NOMO-1 (cell line): ENCODE measurements around the gene RAP2C.

Experiments used
- DNase-seq, 2 experiments: peaks; one replicate each; lab custom pipeline; 2025; ENCODE audit not compliant: unreplicated experiment in 2 of 2; lab: John Stamatoyannopoulos, UW

Gene RAP2C

DNA sequence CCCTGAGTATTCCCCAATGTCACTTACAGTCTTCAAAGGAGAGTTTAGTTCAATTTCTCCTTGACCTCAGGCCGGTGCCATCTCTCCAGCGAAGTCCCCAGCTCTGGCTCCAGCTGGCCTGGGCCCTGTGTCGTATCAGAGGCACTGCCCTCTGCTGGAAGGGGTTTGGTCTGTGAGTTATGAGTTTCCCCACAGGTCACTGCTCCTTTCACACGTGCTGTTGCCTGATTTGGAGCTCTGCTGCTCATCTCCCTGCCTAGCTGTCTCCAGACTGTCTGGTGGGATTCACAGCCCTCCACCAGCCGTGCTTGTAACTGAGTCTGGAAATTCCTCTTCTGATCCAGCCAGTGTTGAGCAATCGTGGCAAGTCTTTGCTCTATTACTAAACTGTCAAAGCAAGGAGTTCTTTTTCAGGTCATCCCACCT, at the start of gene RAP2C:
RAP2C (minus strand) TSS at position 105 of the 426 bp plus-strand sequence. CDS start 2,179 bp downstream, outside the sequence.
- DNase-seq = peak; percentile 22 to 74

DNA sequence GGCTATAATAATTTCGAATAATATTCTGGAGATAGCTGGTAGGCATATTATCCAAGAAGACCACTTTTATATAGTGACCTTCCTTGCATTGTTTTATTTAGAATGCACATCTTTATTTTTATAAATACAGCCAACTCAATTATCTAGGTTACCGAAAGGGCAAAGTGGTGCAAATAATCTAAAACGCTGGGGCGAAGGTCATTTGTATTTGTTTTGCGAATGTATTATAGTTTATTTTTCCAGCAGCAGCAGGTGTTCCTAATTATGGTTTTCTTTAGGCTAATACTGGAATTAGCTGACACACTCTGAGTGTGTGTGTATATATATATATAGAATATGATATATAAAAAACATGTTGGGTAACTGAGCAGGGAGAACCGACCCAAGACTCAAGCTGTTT, 48.1 kb upstream of the RAP2C start:
- no peak for DNase-seq

DNA sequence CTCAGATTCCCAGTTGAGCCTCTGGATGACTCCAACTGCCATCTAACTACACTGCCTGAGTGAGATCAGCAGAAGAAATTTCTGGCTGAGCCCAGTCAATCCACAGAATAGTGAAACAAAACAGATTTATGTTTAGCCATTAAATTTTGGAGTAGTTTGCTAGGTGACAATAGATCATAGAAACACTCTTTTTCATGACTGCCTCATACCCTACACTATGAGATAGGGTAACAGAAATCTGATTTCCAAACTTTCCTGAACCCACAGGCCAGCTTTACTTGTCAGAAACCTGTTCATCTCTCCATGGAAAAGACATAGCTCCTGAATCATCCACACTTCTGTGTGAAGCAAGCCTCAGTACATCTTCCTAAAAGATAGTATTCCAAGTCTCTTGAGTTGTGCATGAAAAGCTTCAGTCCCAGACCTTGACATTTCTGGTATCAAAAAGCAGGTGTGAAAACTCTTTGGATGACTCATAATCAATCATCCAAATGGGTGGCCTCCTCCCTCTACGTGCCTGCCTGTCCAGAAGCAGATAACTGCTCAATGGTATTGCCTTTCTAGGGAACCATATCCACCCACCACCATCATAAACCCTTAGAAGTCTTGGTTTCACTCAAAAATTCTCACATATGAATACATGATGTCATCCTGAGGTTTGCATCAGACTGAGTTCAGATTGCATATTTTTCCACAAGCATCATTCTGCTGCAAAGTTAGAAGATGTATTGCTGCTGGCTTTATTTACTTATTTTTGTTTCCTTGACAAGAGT, 47.5 kb upstream of the RAP2C start:
- DNase-seq = no peak

DNA sequence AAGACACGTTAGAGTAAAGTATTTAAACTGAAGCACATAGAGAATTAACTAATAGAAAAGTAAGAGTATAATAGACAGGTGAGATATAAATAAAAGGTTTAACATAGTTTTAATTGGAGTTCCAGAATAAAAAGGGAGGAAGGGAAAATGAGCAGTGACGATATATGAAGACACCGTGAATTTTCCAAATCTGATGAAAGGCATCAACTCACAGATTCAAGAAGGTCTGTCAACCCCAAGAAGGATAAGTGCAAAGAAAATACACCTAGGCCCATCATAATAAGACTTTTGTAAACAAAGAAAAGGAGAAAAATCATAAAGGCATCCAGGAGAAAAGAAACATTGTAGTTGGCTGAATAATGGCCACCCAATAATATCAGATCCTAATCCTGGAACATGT, 43.9 kb upstream of the RAP2C start:
- no peak for DNase-seq

DNA sequence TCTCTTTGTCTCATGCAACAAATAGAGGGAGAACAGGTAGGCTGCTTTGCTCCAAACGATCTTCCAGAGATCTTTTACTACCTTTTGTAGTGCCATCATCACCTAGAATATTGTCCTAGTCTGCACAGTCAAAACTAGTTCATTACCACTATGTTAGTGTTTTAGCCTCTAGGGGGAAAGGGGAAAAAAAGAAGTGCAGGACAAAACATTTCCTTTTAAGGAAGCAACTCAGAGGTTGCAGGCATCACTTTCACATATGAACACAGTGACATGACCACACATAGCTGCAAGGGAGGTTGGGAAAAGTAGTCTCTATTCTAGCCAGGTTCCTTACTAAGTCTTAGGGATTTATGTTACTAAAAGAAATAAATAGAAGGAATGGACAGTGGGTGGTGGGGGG, 39.3 kb upstream of the RAP2C start:
- no peak for DNase-seq

DNA sequence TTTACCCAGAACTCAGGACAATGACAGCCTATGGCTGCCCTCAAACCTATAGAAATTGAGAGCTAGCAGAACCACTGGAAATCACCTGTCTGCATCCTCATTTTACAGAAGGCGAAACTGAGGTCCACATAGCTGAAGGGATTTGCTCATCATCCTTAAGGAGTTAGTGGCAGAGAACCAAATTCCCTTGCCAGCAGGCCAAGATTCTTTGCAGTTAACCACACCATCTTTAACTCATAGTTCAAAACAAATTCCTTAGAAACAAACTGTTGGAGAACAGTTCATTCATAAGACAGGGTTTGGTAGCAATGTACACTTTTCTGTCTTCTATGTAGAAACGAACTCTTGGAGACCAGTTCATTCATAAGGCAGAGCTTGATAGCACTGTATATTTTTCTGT, 37.9 kb upstream of the RAP2C start:
- no peak for DNase-seq

DNA sequence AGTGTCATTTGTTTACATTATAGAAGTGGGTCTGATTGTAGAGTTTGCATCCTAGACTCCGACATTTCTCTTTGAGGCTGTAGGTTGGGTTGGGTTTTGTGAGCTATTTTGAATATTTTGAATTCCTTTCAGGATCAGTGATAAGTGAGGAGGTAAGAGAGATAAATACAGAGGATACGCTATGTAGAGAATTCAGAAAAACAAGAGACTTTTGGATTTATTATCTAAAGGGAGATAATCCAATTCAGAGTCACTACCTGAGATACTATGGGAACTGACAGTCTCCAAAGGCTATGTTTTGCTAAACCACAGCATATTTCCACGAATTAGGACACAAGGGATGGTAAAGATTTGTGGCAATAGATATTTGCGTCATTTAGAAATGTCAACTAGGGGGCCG, 16.9 kb upstream of the RAP2C start:
- DNase-seq = no peak

DNA sequence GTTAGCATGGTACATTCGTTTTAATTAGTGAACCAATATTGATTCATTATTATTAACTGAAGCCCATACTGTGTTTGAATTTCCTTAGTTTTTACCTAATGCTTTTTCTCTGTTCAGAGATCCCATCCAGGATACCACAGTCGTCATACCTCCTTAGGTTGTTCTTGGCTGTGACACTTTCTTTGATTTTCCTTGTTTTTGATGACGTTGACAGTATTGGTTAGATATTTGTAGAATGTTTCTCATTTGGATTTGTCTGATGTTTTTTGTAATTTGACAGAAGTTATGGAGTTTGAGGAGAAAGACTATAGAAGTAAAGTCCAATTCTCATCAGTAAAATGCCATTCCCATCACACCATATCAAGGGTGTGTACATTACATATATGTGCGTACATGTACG, 16.2 kb upstream of the RAP2C start:
- no peak for DNase-seq

DNA sequence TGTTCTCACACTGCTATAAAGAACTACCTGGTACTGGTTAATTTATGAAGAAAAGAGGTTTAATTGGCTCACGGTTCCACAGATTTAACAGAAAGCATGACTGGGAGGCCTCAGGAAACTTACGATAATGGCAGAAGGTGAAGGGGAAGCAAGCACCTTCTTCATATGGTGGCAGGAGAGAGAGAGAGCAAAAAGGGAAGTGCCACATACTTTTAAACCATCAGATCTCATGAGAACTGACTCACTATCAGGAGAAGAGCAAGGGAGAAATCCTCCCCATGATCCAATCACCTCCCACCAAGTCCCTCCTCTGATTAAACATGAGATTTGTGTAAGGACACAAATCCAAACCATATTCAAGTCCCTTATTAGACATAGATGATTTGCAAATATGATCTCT, 12.3 kb upstream of the RAP2C start:
- DNase-seq = peak in 1 of 2 experiments; percentile 11

DNA sequence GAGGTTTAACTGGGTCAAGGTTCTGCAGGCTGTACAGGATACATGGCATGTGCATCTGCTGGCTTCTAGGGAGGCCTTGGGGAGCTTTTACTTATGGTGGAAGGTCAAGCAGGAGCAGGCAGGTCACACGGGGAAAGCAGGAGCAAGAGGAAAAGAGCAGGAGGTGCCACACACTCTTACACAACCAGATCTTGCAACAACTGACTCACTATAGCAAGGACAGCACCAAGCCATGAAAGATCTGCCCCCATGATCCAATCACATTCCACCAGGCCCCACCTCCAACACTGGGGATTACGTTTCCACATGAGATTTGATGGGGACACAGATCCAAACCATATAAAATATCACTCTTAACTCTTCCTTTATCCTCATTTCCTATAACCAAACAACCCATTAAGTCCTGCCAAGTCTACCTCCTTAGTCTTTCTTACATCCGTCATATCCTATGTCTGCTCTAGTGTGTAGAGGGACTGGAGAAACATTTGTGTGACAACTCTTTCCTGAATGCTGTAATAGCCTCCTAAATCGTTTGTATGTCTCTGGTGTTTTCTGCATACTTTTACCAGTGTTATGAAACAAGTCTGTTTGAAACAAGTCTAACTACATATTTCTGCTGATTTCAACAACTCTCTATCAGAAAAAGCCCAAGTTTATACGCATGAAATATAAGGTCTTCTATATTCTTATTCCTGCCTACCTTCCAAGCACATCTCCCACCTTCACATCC, 8.3 kb upstream of the RAP2C start:
- DNase-seq = no peak

DNA sequence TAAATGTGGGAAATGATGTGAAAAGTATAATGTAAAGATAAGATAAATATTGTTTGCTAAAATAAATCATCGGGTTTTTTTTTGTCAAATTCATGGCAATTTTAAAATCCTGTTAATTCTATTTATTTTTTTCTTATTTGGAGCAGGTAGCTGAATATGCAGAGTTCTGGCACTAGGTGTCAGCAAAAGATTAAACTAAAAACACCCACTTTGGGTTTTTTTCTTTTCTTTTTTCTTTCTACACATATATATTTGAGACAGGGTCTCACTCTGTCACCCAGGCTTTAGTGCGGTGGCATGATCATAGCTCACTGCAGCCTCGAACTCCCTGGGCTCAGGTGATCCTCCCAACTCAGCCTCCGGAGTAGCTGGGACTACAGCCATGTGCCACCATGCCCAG, 6.9 kb upstream of the RAP2C start:
- DNase-seq = no peak

DNA sequence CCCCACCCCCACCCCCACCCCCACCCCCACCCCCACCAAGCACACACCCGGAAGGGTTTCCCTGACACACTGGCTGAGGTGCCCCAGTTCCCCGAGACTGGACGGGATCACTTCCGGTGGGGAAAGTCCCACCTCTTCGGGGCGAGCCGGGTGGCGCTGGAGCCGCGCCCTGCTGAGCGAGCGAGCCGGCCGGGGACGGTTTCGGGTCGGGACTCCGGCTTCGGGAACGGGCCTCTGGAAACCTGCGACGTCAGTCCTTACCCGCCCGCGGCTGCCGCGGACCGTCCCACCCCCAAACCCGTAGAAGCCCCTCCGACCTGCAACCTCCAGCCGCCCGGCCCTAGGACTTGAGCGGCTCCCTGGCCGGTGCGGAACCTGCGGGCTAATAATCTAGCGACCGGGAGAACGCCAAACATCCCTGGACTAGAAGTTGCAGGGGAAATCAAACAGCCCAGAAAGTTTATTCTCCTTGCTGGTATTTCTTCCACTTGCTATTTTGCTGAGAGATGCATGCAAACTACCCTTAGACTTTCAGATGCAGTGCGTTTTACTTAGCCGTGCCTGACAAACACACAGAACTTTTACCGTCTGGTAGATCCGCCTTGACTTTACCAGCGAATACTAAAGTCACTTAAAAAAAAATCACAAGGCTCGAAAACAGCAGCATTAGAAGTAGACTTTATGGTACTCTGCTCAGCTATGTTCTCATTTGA, 991 bp downstream of the RAP2C start:
- peak; percentile 62 to 64 for DNase-seq

DNA sequence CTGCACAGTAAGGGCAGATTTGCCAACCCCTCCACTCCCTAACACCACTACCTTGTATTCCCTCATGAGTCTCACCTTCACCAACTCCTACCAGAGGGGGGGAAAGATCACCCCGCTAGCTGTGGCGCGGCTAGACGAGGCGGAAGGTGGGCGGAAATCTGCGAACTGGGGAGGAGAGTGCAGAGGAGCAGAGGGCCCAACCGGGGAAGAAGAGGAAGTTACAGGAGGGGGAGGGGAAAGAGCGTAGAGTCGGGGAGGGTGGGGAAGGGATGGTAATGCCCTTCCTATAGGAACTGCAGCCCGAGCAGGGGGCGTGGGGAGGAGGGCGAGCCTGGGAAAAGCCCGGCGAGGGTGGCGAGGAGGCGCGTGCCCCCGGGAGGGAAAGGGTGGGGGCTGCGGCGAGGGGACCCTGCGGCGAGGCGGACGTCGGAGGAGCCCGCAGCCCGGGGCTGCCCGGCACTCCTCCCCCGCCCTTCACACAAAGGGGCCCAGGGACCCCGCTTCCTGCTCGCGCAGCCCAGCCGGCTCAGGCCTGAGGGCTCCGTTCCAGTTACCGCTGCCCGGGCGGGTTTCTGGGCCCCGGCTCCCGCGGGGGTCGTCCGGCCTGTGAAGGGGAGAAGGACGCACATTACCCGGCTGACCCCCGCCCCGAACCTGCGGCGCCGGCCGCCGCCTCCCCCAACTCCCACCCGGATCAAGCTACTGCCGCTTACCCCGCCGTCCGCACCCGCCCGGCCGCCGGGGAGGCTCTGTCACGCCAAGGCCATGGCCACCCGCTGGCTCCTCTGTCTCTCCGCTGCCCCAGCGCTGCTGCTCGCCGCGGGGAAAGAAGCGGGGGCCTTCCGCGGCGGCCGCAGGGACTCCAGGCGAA, 1.8 kb downstream of the RAP2C start:
- peak; percentile 73 to 76 for DNase-seq

DNA sequence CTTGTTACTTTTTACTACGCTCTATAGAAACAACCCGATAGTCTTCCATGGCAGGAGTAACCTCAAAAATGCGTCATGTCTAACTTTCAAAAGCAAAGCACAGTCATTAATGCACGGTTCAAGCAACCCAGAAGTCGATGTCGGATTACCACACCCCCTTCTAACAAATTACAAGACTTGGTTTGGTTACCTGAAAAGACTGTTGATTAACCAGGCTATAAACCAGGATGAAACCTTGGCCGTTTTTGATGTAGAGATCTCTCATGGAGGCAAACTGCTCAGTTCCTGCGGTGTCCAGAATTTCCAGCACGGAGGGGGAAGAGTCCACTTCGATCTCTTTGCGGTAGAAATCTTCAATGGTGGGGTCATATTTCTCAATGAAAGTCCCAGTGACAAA, 2.4 kb downstream of the RAP2C start:
- DNase-seq = peak in 1 of 2 experiments; percentile 36

DNA sequence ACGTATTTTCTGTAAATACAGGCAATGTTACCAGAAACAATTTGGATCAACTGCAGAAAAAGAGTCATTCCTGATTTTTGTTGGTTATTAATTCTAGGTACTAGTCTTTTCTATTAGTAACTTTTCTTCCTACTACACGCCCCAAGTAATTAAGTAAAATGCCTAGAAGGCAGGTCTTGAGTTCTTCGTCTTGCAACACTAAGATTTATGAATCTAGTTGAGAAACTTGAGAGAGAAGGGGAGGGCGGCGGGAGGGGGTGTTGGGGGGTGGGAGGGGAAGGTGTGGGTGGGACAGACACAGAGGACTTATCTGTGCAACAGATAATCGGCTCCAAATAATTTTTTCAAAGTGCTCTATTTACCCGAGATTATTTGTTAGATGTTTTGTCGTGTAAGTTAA, 3.0 kb downstream of the RAP2C start:
- DNase-seq = peak; percentile 35 to 48

DNA sequence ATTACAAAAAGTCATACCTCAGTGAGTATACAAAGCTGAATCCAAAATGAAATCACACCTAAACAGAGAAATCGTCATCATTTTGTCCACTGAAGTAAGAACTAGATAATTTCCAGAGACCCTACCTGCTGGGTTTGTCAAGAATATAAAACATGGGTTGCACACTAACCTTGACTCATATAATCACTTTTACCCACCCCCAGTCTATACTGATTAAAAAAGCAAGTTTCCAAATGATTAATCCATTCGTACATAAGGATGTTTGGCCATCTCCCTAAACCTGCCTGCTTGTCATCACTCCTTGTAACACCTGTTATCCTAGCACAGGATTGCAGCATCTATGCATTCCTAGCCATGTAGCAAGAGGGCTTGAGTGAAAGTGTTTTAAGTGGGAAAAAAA, 4.7 kb downstream of the RAP2C start:
- no peak for DNase-seq

DNA sequence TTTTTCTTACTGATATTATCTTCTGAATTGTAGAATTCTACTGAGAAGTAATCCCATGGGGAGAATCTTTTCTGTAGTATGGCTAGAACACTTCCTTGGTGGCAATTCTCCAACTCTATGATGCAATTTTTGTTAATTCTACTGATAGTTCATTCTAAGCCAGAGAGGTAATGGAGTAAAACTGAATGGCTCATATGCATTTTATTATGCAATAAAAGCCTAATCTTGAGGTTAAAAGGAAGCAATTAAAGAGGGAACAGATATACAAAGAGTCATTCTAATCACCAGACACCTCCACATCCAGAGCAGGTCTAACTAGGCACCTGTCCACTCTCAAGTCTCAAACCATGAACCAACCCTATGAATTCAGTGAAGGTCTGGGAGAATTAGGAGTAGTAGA, 9.7 kb downstream of the RAP2C start:
- DNase-seq = peak in 1 of 2 experiments; percentile 29

DNA sequence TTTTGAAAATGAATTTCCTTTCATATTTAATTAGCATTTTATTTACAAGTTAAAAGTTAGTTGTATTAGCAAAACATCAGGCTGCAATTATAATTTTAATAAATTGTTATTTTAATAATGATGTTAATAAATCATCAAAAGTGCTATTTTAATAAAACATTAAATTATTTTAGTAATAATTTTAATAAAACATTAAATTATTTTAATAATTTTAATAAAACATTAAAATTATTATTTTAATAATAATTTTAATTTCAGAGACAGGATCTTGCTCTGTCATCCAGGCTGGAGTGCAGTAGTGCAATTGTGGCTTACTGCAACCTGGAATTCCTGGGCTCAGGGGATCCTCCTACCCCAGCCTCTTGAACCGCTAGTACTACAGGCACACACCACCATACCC, 10.8 kb downstream of the RAP2C start:
- DNase-seq = no peak

DNA sequence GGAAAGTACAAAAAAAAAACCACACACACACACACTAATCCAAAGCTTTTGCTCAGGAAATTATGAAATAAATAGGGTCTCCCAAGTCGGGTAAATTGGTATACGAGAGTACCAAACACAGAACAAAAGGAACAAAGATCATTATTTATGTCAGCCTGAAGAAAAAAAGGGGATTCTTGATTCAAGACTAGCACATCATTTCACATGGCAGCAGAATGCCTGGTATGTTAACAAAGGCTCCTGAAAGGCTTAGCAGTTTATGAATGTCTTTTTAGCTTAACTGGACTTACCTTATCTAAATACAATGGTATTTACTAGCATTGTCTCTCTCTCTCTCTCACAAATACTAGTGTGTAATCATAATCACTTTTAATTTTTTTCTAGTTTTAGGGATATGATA, 11.3 kb downstream of the RAP2C start:
- DNase-seq = no peak

DNA sequence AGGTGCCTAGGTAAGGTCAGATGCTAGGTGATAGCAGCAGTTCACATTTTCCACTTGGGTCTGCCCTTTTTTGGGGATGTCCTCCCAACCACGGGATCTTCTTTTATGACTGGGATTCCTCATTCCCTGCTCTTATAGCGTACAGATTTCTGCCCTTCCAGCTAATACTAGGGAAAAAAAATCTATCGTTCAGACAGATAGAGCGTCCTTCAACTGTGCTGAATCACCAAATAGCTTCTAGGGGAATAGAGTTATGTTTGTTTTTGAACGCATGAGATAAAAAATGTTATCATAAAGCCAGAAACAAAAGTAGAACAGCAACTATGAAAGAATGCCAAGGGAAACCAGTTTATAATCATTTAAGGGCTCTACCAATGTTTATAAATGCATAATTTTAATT, 13.0 kb downstream of the RAP2C start:
- no peak for DNase-seq

DNA sequence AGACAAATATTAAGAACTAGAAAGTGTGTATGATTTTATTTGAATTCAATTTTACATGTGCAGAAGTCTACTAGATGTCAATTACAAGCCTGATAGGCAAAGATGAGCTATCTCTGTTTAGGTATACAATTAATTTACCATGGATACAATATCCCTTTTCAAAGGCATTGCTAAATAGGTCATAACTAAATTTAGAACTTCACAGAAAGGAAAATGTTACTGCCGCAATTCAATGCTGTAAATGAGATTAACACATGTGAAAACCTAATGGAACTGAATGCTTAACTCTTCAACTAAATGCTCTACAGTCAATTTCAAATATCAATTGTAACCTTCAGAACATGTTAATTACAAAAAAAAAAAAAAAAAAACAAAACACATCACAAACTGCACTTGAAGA, 14.6 kb downstream of the RAP2C start:
- DNase-seq = no peak
